GM19395 (cell line): ENCODE measurements around the gene LILRA6.
"Not testable (repeated sequence)": the region's sequence is repeated elsewhere in the genome, so short reads cannot be mapped to it uniquely, and the experiment has no call there.

Experiments
- ATAC-seq: cut with Tn5 transposase; IDR thresholded peaks from one replicate; pipeline ENCODE4 v1.9.1; 2021; ENCODE audit warnings: mild to moderate bottlenecking, moderate library complexity; ENCODE audit not compliant: unreplicated experiment

Gene LILRA6

DNA sequence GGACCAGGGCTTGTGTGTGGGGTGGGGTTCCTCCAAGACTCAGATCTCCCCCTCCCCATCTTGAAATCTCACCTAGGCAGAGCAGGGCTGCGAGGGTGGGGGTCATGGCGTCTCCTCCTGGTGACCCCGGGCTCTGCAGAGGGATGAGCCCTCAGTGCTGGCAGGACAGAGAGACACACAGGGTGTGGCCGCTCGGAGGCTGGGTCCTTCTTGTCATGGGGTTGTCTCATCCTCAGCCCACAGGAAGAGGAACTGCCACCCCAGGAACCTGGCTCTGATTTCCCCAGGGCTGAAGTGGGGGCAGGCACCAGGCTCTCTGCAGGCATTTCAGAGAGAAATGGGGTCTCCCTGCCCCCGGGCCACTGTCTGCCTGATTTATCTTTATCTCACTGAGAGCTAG, at the start of gene LILRA6:
Gene LILRA6 (minus strand): TSS at position 145 of the 400 bp plus-strand sequence.
- not testable (repeated sequence) for ATAC-seq

- not testable (repeated sequence) for ATAC-seq
Observed at GRCh38 chr19:54289160-54289559, 46.6 kb upstream of the LILRA6 start.

DNA sequence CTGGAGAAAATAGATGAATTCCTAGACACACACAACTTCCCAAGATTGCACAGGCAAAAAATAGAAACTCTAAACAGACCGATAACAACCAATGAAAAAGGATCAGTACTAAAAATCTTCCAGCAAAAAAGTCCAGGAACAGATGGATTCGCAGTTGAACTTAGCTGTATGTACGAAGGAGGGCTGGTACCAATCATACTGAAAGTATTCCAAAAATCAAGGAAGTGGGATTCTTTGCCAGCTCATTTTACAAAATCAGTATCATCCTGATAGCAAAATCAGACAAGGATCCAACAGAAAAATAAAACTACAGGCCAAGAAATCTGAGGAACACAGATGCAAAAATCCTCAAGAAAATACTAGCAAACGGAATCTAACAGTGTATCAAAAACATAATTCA, 44.9 kb upstream of the LILRA6 start:
- ATAC-seq = no peak

DNA sequence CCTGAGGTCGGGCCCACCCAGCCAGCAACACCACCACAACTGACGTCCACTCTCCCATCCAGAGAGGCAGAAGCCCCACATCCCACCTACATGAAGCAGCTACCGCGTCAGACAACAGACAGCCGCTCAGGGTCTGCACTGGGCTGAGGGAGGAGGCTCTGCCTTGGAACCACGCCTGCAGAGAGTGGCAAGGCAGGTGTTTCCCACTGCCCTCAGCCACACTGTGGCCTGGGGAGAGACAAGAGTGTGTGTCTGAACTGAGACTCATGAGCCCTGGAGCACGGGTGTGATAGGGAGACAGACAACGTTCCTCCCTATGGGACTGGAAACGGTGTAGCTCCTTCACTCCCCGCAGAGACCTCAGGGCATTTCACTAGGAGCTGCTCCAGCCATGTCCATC, 43.7 kb upstream of the LILRA6 start:
- ATAC-seq = not testable (repeated sequence)

DNA sequence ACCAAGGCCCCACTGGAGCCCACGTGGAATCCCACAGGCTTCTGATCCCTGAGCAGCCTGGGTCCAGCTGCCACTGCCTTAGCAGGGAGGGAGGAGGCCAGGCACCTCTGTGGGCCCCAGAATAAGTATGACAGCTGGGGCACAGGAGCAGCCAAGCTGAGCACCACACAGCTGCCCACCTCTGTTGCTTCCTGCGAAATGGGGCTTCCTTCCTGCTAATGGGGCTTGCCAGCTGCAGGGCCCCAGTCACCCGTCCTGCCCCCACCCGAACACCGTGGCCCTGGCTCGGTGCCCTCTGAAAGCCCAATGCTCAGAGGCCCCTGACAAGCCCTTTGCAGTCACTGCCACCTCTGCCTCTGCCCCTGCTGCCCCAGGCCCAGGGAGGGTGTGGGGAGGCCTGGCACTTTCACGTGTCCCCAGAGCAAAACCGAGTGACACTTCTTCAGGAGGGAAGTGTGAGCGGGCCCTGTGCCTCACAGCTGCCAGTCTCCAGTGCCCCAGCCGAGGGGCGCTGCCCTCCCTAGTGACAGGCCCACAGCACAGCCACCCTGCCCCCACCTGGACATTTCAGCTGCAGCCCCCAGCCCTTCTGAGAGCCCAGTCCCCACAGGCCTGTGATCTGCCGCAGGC, 43.0 kb upstream of the LILRA6 start:
- not testable (repeated sequence) for ATAC-seq

DNA sequence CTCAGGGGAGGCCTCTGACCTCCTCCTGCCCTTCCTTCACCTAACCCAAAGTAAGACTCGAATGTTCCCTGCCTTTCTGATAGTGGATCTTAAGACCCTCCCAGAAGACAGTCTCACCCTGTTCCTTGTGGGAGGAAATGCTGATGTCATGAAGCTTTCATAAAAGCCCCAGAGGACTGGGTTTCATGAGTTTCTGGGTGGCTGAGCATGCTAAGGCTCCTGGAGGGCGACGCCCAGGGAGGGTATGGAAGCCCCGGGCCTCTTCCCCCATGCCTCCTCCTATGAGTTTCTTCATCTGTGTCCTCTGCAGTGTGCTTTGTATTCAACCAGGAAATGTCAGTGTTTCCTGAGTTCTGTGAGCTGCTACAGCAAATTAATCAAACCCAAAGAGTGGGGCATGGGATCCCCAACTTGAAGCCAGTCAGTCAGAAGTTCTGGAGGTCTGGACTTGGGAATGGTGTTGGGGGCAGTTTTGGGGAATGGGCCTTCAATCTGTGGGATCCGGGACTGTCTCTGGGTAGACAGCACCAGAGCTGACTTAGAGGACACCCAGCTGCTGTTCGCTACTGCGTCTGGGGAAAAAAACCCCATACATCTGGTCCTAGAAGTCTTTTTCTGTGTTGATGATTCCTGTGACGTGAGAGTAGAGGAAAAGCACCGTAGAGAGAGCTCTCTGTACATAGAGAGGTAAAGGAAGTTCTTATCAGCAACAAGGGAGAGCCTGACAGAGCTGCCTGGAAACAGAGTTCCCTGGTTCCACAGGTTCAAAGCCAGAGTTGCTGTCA, 40.3 kb upstream of the LILRA6 start:
- no peak for ATAC-seq

GRCh38 chr19:54281729-54282075, 39.1 kb upstream of the LILRA6 start:
- ATAC-seq = not testable (repeated sequence)

DNA sequence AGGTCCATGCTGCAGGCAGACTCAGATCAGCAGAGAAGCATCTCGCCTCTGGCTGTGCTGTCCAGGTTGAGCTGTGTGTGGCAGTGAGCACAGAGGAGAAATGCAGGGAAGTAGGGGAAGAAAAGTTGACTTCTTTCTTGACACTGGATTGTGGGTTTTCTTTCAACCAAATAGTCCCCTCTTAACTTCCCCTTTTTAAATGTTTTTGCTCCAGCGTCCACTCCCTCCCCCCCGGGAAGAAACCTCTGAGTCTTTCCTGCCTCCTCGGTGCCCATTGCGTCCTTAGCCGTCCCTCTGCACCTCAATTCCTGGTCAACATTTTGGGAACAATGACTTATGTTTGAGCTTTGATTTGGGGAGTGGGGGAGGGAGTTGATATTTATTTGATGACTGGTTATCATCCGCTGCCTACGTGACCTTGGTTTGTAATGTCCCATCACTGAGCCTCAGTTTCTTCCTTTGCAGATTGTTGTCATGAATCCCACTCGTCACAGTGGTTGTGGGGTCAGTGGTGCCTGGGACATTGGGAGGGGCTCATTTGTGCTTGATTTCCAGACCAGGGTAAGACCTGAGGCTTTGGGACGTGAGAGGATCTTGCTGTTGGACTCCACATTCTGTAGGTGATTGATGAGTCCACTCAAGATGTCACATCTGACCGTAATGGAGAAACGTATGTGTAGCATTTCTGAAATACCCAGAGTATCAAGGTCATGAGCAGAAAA, 38.6 kb upstream of the LILRA6 start, which contains the start of gene LILRB2:
Gene LILRB2 (minus strand): TSS at position 104 of the 722 bp plus-strand sequence. CDS start 614 bp downstream, outside the sequence.
- ATAC-seq = no peak

DNA sequence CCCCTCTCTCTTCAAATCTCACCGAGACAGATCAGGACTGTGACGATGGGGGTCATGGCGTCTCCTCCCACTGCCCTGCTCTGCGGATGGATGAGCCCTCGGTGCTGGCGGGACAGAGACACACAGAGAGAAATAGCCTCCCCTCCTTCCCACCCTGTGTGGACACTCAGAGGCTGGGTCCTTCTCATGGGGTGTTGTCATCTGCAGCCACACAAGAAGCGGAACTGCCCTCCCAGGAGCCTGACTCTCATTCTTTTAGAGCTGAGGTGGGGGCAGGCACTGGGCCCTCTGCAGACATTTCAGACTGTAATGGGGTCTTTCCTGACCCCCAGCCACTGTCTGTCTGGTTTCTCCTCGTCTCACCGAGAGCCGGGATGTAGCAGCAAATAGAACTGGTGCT, 37.9 kb upstream of the LILRA6 start:
- ATAC-seq = not testable (repeated sequence)

DNA sequence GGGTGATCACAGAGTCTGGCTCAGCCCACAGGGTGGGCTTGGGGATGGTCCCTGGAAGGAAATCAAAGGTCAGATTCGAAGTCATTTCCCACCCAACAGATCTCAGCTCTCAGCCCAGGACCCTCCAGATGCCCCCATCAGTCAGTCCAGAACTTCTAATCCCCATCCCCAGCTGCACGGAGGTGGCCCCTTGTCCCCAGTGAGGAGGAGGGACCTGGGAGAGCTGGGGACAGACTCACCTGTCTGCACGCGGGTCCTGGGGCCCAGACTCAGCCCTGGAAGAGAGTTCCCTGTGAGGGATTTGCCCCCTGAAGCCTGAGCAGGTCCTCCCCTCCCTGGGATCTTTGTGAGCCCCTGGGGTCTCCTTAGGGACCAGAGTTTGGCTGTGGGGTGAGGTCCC, 37.4 kb upstream of the LILRA6 start:
- not testable (repeated sequence) for ATAC-seq

- ATAC-seq = no peak
Observed at GRCh38 chr19:54279406-54279962, 36.9 kb upstream of the LILRA6 start.

GRCh38 chr19:54278571-54279195, 36.1 kb upstream of the LILRA6 start:
- ATAC-seq = not testable (repeated sequence)

DNA sequence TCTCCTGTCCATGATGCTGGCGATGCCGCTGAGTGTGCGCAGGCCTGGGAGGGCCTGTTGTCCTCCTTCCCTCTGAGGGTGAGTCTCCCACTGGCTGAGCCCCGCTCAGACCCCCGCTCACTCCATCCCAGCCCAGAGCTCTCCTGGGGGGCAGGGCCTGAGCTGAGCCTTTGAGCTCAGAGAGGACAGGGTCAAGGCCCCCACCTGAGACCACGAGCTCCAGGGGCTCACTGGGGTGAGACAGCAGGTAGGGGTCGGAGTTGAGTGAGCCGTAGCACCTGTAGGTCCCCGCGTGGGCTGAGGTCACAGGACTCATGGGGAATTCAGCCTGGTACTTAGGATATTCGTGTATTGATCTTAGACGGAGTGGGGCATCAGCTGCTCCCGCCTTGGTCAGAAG, 35.5 kb upstream of the LILRA6 start:
- not testable (repeated sequence) for ATAC-seq

- not testable (repeated sequence) for ATAC-seq
Observed at GRCh38 chr19:54277111-54277615, 34.6 kb upstream of the LILRA6 start.

DNA sequence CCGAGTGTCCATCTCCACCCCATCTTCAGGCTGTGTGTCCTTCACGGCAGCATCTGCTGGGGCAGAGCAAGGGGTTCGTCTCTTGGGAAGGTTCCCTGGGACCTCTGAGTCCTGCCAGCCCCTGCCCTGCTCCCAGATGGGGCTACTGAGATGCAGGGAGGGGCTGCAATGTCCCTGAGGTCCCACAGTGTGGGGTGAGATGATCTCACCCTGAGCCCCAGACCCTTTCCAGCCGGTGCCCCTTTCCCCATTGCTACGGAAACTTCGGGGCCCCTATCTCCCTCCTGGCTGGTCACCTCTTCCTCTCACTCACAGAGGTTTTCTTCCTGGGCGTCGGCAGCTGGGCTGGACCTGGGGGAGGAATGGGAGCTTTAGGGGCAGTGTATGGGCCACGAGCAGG, 33.4 kb upstream of the LILRA6 start:
- ATAC-seq = no peak

DNA sequence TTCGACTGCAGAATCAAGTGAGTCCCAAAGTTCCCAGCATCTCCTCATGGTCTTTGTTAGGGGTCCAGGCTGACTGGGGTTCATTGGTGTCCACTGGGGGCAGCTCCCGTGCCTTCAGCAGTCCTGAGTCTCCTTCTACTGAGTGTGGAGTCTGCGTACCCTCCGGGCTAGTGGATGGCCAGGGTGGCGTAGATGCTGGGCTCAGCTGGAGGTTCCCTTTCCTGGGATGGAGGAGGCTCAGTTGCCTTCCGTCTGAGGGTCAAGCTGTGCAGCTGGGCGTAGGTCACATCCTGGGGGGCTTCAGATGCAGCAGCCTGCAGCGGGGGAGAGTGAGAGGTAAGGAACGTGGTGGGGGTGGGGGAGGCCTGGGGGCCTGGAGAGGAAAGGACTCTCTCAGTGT, 31.9 kb upstream of the LILRA6 start:
- not testable (repeated sequence) for ATAC-seq

DNA sequence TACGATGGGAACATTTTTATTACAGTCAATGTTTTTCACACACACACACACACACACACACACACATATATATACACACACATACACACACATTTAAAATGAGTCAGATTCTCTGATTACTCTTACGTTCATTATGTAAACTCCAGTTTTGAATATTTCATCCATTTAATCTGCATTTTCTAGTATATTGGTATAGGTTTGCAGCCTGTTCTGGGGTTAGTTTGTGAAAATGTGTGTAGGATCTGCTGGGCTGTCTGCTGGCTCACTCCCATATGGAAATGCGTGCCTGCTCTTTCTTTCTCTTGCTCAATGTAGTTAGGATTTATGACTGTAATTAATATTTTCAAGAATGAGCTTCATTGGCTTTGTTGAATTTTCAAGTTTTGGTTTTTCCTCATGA, 31.2 kb upstream of the LILRA6 start:
- no peak for ATAC-seq

DNA sequence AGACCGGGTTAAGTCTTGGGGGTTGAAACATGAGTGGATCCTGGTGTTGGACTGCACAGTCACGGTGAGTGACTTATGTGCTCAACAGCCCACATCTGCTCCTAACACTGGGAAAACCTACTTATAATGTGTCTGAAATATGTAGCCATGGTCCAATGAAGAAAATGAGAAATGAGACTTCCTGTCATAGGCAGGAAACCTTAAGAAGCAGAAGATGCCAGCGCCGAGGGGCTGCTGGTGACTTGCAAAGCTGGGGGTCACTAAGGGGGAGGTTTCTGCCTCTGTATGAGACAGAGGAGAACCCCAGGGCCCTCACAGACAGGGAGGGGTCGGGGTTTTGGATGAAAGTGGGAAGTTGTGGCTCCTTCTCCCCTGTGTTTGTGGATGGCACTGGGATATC, 29.6 kb upstream of the LILRA6 start:
- not testable (repeated sequence) for ATAC-seq

DNA sequence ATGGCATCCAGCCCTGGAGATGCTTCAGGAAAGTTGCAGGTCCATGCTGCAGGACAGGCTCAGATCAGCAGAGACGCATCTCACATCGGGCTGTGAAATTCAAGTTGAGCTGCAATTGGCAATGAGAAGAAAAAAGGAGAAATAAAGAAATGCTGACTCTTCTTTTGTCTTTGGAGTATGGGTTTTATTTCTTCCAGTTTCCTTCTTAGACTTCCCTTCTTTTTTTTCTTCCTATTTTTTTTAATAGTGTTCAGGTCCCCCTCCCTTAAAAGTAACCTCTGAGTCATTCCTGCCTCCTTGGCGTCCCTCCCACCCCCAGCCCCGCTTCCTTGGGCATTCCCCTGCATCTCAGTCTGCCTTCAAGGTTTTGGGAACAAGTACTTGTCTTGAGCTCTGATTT, 29.0 kb upstream of the LILRA6 start:
- not testable (repeated sequence) for ATAC-seq

DNA sequence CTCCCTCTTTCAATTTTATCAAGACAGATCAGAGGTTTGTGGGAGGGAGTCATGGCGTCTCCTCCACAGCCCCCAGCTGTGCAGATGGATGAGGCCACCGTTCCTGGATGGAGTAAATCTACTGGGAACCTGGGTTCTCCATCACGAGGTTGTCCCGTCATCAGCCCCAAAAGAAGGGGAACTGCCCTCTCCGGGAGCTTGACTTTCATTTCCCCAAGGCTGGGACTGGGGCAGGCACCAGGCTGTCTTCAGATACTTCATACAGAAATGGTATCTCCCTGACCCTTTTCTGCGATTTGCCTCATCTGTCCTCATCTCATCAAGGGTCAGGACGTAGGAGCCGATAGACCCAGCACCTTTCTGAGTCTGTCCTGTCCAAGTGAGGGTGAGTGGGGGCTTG, 28.5 kb upstream of the LILRA6 start:
- ATAC-seq = no peak

DNA sequence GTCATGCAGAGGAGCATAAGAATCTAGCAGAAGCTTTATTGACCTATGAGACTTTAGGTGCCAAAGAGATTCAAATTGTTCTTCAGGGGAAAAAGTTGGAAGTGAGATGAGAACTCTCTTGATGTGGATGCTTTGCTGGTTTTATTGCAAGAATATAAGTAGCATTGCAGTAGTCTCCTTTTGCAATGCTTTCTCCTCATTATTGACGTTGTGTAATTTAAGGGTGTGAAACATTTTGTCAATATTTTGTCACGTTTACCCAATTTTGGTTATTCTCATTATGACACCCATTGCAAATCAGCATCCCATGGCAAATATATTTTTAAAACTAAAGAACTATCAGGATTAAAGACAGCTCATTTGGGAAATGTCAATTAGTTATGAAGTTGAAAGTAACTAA, 26.3 kb upstream of the LILRA6 start:
- no peak for ATAC-seq
